GM23338 (cell line): Measurements from ENCODE around the gene ABHD6. TPM values are rescaled to one million over a fixed set of nuclear protein-coding genes. Genes with fewer than 3 reads are reported as not detected.

Experiments used
- ATAC-seq: fragments of 200-7000 bp; cut with Tn5 transposase; 3 replicates; pipeline ENCODE4 v1.9.1; 2020
- DNase-seq: peaks from one replicate; pipeline ENCODE4 v3.0.0-alpha.2; 2015; ENCODE audit warnings: low spot score
- H2AFZ ChIP-seq: fragments of 200-600 bp; sonication (generic); 2 replicates; pipeline ENCODE4 v1.8.0; 2016; ENCODE audit warnings: antibody characterized with exemption, mild to moderate bottlenecking, moderate library complexity
- H3F3A ChIP-seq: fragments of 200-600 bp; sonication (generic); replicated peaks from 2 replicates; pipeline ENCODE4 v1.8.0; 2017; ENCODE audit warnings: antibody characterized with exemption, mixed run types, low read depth
- H3K27ac ChIP-seq: fragments of 200-600 bp; sonication (generic); 2 replicates; pipeline ENCODE4 v1.6.1; 2016; ENCODE audit warnings: low read depth
- H3K27me3 ChIP-seq: fragments of 200-600 bp; sonication (generic); 2 replicates; pipeline ENCODE4 v1.8.0; 2016; ENCODE audit warnings: mild to moderate bottlenecking, mixed run types, moderate library complexity; ENCODE audit not compliant: insufficient read depth
- H3K36me3 ChIP-seq: fragments of 200-600 bp; sonication (generic); 2 replicates; pipeline ENCODE4 v1.8.0; 2016; ENCODE audit warnings: mild to moderate bottlenecking; ENCODE audit not compliant: insufficient read depth
- H3K4me1 ChIP-seq: fragments of 200-600 bp; sonication (generic); 2 replicates; pipeline ENCODE4 v1.8.0; 2016; ENCODE audit warnings: mild to moderate bottlenecking, moderate library complexity; ENCODE audit not compliant: insufficient read depth
- H3K4me2 ChIP-seq: fragments of 200-600 bp; sonication (generic); 2 replicates; pipeline ENCODE4 v1.7.1; 2017; ENCODE audit warnings: mixed run types
- H3K4me3 ChIP-seq: fragments of 200-600 bp; sonication (generic); 2 replicates; pipeline ENCODE4 v1.6.1; 2016; ENCODE audit warnings: mixed run types
- H3K79me2 ChIP-seq: fragments of 200-600 bp; sonication (generic); replicated peaks from 2 replicates; pipeline ENCODE4 v1.8.0; 2017; ENCODE audit warnings: mild to moderate bottlenecking; ENCODE audit not compliant: insufficient read depth
- H3K9me2 ChIP-seq: fragments of 200-600 bp; sonication (generic); 2 replicates; pipeline ENCODE4 v1.8.0; 2017; ENCODE audit not compliant: insufficient read depth
- H4K20me1 ChIP-seq: fragments of 200-600 bp; sonication (generic); replicated peaks from 2 replicates; pipeline ENCODE4 v1.8.0; 2017; ENCODE audit warnings: mild to moderate bottlenecking; ENCODE audit not compliant: insufficient read depth
- H3K27ac Mint-ChIP-seq: 2 replicates; pipeline ENCODE4 v1.8.0; 2020; ENCODE audit warnings: inconsistent platforms, mild to moderate bottlenecking, moderate library complexity, mixed read lengths
- H3K27me3 Mint-ChIP-seq: 3 replicates; pipeline ENCODE4 v1.8.0; 2022; ENCODE audit warnings: low read depth, mild to moderate bottlenecking, moderate library complexity, mixed read lengths, inconsistent platforms; ENCODE audit not compliant: insufficient read depth, poor library complexity
- H3K36me3 Mint-ChIP-seq: 3 replicates; pipeline ENCODE4 v1.8.0; 2021; ENCODE audit warnings: low read depth, mild to moderate bottlenecking, inconsistent platforms, moderate library complexity, mixed read lengths
- H3K4me1 Mint-ChIP-seq: 3 replicates; pipeline ENCODE4 v1.8.0; 2020; ENCODE audit warnings: mild to moderate bottlenecking, inconsistent platforms, mixed read lengths
- H3K4me3 Mint-ChIP-seq: 3 replicates; pipeline ENCODE4 v1.8.0; 2021; ENCODE audit warnings: moderate library complexity, mild to moderate bottlenecking, inconsistent platforms, mixed read lengths
- H3K9me3 Mint-ChIP-seq: 3 replicates; pipeline ENCODE4 v1.8.0; 2020; ENCODE audit warnings: moderate library complexity, mild to moderate bottlenecking, inconsistent platforms, mixed read lengths
- CREB1 ChIP-seq: fragments of 250-450 bp; sonication (Bioruptor Pico); IDR thresholded peaks from 2 replicates; pipeline ENCODE4 v1.5.0; 2020; ENCODE audit warnings: low read depth, mild to moderate bottlenecking, moderate library complexity
- EZH2 ChIP-seq: fragments of 200-600 bp; sonication (generic); IDR thresholded peaks from one replicate; pipeline ENCODE4 v1.8.0; 2017; ENCODE audit warnings: antibody characterized with exemption, mild to moderate bottlenecking, low read depth; ENCODE audit not compliant: unreplicated experiment
- EZH2phosphoT487 ChIP-seq: fragments of 200-600 bp; sonication (generic); IDR thresholded peaks from one replicate; pipeline ENCODE4 v1.8.1; 2018; ENCODE audit warnings: antibody characterized with exemption; ENCODE audit not compliant: unreplicated experiment
- JUNB ChIP-seq: IDR thresholded peaks from one replicate; pipeline ENCODE4 v1.6.1; 2016; ENCODE audit warnings: antibody characterized with exemption; ENCODE audit not compliant: unreplicated experiment
- NANOG ChIP-seq: IDR thresholded peaks from 2 replicates; pipeline ENCODE4 v1.6.1; 2016; ENCODE audit warnings: antibody characterized with exemption, borderline replicate concordance
- POLR2AphosphoS5 ChIP-seq: IDR thresholded peaks from 2 replicates; pipeline ENCODE4 v1.6.1; 2016; ENCODE audit warnings: antibody characterized with exemption, low read depth
- ZNF114 ChIP-seq: fragments of 250-450 bp; sonication (Bioruptor Pico); IDR thresholded peaks from 2 replicates; pipeline ENCODE4 v1.5.0; 2020; ENCODE audit warnings: mild to moderate bottlenecking, moderate library complexity
- ZNF331 ChIP-seq: fragments of 250-450 bp; sonication (Bioruptor Pico); IDR thresholded peaks from 2 replicates; pipeline ENCODE4 v1.5.0; 2020; ENCODE audit warnings: low read depth, mild to moderate bottlenecking, moderate library complexity
- polyA plus RNA-seq: library from polyadenylated mRNA; unstranded; fragments of >200 nt; fragmentation: Nextera tagmentation; extraction: Ambion mirVana; gene quantifications from 2 replicates; pipeline ENCODE4 v1.2.1, GENCODE V29; 2016
- total RNA-seq: library from RNA; depleted of rRNA; stranded (reverse); fragments of >200 nt; shearing (Covaris generic); gene quantifications from 2 replicates; pipeline ENCODE4 v1.2.3, GENCODE V29; 2014
- TF ChIP-seq, protein P1 (sequence below): fragments of 250-450 bp; sonication (Bioruptor Pico); IDR thresholded peaks from 2 replicates; pipeline ENCODE4 v1.5.0; 2020; ENCODE audit warnings: mild to moderate bottlenecking, moderate library complexity
- TF ChIP-seq, protein P2 (sequence below), 2 experiments: fragments of 200-600 bp in 1 of 2; sonication (generic) in 1 of 2; conservative IDR thresholded peaks; 2 replicates each; pipeline versions ENCODE4 v1.5.1 to v1.6.1; 2016 to 2017; ENCODE audit warnings: antibody characterized with exemption in 2 of 2, low read depth in 2 of 2, mild to moderate bottlenecking in 2 of 2, moderate library complexity in 1 of 2
- TF ChIP-seq, protein P3 (sequence below): IDR thresholded peaks from one replicate; pipeline ENCODE4 v1.6.1; 2018; ENCODE audit warnings: antibody characterized with exemption; ENCODE audit not compliant: unreplicated experiment

Gene ABHD6
- total and polyA plus RNA-seq, 2 experiments from 2014 or later = 3.7 to 5.5 TPM

- H3K4me1 Mint-ChIP-seq = no peaks in the 10 kb centered on the region
- H3K36me3 Mint-ChIP-seq = no peaks in the 10 kb centered on the region
- H3K4me3 ChIP-seq = no peak overlapping the region
Measured at GRCh38 chr3:58261954-58262666, 24.5 kb downstream of the ABHD6 start.

More at GRCh38 chr3:58261954-58262666, 24.5 kb downstream of the ABHD6 start:
- Histone ChIP-seq H2AFZ (no peak overlapping the region), H3K79me2 (no peaks in the 10 kb centered on the region), H4K20me1 (no peaks in the 10 kb centered on the region), H3K4me2 (no peak overlapping the region), H3F3A (no peaks in the 10 kb centered on the region), H3K9me2 (no peaks in the 10 kb centered on the region), H3K27ac (no peak overlapping the region), H3K4me1 (no peaks in the 10 kb centered on the region), H3K36me3 (no peaks in the 10 kb centered on the region), H3K27me3 (no peaks in the 10 kb centered on the region)
- TF ChIP-seq CREB1 (CRISPR knock-in tag) (no peak), JUNB (no peak), ZNF114 (no peak), ZNF331 (CRISPR knock-in tag) (no peak), NANOG (no peak), EZH2 (no peak), EZH2phosphoT487 (no peak), POLR2AphosphoS5 (no peak)
- TF ChIP-seq, protein P1, sequence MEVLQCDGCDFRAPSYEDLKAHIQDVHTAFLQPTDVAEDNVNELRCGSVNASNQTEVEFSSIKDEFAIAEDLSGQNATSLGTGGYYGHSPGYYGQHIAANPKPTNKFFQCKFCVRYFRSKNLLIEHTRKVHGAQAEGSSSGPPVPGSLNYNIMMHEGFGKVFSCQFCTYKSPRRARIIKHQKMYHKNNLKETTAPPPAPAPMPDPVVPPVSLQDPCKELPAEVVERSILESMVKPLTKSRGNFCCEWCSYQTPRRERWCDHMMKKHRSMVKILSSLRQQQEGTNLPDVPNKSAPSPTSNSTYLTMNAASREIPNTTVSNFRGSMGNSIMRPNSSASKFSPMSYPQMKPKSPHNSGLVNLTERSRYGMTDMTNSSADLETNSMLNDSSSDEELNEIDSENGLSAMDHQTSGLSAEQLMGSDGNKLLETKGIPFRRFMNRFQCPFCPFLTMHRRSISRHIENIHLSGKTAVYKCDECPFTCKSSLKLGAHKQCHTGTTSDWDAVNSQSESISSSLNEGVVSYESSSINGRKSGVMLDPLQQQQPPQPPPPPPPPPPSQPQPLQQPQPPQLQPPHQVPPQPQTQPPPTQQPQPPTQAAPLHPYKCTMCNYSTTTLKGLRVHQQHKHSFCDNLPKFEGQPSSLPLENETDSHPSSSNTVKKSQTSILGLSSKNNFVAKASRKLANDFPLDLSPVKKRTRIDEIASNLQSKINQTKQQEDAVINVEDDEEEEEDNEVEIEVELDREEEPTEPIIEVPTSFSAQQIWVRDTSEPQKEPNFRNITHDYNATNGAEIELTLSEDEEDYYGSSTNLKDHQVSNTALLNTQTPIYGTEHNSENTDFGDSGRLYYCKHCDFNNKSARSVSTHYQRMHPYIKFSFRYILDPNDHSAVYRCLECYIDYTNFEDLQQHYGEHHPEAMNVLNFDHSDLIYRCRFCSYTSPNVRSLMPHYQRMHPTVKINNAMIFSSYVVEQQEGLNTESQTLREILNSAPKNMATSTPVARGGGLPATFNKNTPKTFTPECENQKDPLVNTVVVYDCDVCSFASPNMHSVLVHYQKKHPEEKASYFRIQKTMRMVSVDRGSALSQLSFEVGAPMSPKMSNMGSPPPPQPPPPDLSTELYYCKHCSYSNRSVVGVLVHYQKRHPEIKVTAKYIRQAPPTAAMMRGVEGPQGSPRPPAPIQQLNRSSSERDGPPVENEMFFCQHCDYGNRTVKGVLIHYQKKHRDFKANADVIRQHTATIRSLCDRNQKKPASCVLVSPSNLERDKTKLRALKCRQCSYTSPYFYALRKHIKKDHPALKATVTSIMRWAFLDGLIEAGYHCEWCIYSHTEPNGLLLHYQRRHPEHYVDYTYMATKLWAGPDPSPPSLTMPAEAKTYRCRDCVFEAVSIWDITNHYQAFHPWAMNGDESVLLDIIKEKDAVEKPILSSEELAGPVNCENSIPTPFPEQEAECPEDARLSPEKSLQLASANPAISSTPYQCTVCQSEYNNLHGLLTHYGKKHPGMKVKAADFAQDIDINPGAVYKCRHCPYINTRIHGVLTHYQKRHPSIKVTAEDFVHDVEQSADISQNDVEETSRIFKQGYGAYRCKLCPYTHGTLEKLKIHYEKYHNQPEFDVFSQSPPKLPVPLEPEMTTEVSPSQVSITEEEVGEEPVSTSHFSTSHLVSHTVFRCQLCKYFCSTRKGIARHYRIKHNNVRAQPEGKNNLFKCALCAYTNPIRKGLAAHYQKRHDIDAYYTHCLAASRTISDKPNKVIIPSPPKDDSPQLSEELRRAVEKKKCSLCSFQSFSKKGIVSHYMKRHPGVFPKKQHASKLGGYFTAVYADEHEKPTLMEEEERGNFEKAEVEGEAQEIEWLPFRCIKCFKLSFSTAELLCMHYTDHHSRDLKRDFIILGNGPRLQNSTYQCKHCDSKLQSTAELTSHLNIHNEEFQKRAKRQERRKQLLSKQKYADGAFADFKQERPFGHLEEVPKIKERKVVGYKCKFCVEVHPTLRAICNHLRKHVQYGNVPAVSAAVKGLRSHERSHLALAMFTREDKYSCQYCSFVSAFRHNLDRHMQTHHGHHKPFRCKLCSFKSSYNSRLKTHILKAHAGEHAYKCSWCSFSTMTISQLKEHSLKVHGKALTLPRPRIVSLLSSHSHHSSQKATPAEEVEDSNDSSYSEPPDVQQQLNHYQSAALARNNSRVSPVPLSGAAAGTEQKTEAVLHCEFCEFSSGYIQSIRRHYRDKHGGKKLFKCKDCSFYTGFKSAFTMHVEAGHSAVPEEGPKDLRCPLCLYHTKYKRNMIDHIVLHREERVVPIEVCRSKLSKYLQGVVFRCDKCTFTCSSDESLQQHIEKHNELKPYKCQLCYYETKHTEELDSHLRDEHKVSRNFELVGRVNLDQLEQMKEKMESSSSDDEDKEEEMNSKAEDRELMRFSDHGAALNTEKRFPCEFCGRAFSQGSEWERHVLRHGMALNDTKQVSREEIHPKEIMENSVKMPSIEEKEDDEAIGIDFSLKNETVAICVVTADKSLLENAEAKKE (CRISPR knock-in tag) = no peak
- TF ChIP-seq, protein P2, sequence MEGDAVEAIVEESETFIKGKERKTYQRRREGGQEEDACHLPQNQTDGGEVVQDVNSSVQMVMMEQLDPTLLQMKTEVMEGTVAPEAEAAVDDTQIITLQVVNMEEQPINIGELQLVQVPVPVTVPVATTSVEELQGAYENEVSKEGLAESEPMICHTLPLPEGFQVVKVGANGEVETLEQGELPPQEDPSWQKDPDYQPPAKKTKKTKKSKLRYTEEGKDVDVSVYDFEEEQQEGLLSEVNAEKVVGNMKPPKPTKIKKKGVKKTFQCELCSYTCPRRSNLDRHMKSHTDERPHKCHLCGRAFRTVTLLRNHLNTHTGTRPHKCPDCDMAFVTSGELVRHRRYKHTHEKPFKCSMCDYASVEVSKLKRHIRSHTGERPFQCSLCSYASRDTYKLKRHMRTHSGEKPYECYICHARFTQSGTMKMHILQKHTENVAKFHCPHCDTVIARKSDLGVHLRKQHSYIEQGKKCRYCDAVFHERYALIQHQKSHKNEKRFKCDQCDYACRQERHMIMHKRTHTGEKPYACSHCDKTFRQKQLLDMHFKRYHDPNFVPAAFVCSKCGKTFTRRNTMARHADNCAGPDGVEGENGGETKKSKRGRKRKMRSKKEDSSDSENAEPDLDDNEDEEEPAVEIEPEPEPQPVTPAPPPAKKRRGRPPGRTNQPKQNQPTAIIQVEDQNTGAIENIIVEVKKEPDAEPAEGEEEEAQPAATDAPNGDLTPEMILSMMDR (conservative IDR thresholded peaks at IDR 0.05; ENCODE audit: low read depth in 2 of 2) = no peak
- TF ChIP-seq, protein P3, sequence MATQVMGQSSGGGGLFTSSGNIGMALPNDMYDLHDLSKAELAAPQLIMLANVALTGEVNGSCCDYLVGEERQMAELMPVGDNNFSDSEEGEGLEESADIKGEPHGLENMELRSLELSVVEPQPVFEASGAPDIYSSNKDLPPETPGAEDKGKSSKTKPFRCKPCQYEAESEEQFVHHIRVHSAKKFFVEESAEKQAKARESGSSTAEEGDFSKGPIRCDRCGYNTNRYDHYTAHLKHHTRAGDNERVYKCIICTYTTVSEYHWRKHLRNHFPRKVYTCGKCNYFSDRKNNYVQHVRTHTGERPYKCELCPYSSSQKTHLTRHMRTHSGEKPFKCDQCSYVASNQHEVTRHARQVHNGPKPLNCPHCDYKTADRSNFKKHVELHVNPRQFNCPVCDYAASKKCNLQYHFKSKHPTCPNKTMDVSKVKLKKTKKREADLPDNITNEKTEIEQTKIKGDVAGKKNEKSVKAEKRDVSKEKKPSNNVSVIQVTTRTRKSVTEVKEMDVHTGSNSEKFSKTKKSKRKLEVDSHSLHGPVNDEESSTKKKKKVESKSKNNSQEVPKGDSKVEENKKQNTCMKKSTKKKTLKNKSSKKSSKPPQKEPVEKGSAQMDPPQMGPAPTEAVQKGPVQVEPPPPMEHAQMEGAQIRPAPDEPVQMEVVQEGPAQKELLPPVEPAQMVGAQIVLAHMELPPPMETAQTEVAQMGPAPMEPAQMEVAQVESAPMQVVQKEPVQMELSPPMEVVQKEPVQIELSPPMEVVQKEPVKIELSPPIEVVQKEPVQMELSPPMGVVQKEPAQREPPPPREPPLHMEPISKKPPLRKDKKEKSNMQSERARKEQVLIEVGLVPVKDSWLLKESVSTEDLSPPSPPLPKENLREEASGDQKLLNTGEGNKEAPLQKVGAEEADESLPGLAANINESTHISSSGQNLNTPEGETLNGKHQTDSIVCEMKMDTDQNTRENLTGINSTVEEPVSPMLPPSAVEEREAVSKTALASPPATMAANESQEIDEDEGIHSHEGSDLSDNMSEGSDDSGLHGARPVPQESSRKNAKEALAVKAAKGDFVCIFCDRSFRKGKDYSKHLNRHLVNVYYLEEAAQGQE = no peak
- Mint-ChIP-seq H3K27me3 (peaks cover 2% of the 10 kb centered on the region), H3K4me3 (no peak overlapping the region), H3K27ac (no peak overlapping the region), H3K9me3 (no peaks in the 10 kb centered on the region)
- ATAC-seq = no peak
- DNase-seq = no peak
